PFSK-1 (cell line): Measurements from ENCODE around the gene DOLPP1.

Source experiments
- FOXP2 ChIP-seq: optimal IDR thresholded peaks from 2 replicates; pipeline ENCODE3; 2011; ENCODE audit warnings: borderline replicate concordance, control low read depth, inconsistent platforms; ENCODE audit not compliant: insufficient read depth; ENCODE audit errors: extremely low read length, extremely low read depth
- POLR2AphosphoS5 ChIP-seq: IDR thresholded peaks from 2 replicates; pipeline ENCODE4 v1.6.1; 2012; ENCODE audit warnings: low read depth, mild to moderate bottlenecking, control low read depth, low read length, moderate library complexity
- SIN3A ChIP-seq: IDR thresholded peaks from 2 replicates; pipeline ENCODE4 v1.6.1; 2012; ENCODE audit warnings: mild to moderate bottlenecking, low read length, moderate library complexity, borderline replicate concordance; ENCODE audit not compliant: insufficient read depth
- TAF1 ChIP-seq: IDR thresholded peaks from 2 replicates; pipeline ENCODE4 v1.6.1; 2012; ENCODE audit warnings: low read length, control low read depth, borderline replicate concordance; ENCODE audit not compliant: insufficient read depth
- TF ChIP-seq, protein P1 (sequence below), 2 experiments: IDR thresholded peaks; 2 replicates each; pipeline versions ENCODE4 v1.6.1 to v1.8.0; 2011 to 2012; ENCODE audit warnings: low read depth in 2 of 2, low read length in 2 of 2, control low read depth in 1 of 2, inconsistent platforms in 1 of 2, mild to moderate bottlenecking in 1 of 2, moderate library complexity in 1 of 2; ENCODE audit not compliant: insufficient read depth in 1 of 2

Gene DOLPP1

DNA sequence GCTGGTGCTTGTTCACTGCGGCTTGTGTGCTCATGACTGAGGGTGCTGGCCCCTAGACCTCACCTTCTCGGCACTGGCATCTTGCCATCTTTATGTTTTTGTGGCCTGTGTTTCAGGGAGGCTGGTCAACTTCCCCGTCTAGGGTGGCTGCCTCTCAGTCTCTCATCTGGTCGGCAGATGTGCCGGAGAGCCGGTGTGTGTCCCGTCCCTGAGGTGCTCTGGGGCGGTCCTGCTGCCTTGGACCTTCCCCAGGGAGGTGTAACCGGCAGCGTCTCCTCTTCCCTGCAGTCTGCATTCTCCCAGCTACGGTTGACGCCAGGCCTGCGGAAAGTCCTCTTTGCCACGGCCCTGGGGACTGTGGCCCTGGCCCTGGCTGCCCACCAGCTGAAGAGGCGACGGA is 38.9 kb upstream of the DOLPP1 start:
- TF ChIP-seq POLR2AphosphoS5, result no peak
- TF ChIP-seq, protein P1, sequence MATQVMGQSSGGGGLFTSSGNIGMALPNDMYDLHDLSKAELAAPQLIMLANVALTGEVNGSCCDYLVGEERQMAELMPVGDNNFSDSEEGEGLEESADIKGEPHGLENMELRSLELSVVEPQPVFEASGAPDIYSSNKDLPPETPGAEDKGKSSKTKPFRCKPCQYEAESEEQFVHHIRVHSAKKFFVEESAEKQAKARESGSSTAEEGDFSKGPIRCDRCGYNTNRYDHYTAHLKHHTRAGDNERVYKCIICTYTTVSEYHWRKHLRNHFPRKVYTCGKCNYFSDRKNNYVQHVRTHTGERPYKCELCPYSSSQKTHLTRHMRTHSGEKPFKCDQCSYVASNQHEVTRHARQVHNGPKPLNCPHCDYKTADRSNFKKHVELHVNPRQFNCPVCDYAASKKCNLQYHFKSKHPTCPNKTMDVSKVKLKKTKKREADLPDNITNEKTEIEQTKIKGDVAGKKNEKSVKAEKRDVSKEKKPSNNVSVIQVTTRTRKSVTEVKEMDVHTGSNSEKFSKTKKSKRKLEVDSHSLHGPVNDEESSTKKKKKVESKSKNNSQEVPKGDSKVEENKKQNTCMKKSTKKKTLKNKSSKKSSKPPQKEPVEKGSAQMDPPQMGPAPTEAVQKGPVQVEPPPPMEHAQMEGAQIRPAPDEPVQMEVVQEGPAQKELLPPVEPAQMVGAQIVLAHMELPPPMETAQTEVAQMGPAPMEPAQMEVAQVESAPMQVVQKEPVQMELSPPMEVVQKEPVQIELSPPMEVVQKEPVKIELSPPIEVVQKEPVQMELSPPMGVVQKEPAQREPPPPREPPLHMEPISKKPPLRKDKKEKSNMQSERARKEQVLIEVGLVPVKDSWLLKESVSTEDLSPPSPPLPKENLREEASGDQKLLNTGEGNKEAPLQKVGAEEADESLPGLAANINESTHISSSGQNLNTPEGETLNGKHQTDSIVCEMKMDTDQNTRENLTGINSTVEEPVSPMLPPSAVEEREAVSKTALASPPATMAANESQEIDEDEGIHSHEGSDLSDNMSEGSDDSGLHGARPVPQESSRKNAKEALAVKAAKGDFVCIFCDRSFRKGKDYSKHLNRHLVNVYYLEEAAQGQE (IDR thresholded peaks at IDR 0.05; ENCODE audit: insufficient read depth in 1 of 2, low read depth in 2 of 2, low read length in 2 of 2), result no peak
- TF ChIP-seq SIN3A, result no peak
- TF ChIP-seq TAF1, result no peak
- TF ChIP-seq FOXP2, result no peak

DNA sequence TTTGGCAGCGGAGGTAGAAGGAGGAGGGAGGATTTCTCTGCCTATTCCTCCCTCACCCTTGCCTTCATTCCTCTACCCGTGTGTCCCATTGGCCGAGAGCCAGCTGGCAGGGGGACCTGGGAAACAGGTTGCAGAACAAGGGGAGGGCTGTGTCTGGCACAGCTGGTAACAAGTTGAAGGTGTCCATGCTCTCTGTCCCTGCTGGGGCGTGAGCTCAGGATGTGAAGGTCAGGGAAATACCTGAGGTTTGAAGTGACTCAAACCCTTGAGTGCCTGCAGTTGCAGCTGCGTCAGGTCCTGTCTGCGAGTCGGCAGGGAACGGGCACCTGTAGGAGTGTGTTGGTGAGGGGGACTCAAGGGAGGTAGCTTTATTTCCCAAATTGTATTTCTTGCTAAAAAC is 28.3 kb upstream of the DOLPP1 start:
- TF ChIP-seq FOXP2 (no peak), POLR2AphosphoS5 (no peak)
- TF ChIP-seq, protein P1 (IDR thresholded peaks at IDR 0.05; ENCODE audit: insufficient read depth in 1 of 2, low read depth in 2 of 2, low read length in 2 of 2), result no peak

DNA sequence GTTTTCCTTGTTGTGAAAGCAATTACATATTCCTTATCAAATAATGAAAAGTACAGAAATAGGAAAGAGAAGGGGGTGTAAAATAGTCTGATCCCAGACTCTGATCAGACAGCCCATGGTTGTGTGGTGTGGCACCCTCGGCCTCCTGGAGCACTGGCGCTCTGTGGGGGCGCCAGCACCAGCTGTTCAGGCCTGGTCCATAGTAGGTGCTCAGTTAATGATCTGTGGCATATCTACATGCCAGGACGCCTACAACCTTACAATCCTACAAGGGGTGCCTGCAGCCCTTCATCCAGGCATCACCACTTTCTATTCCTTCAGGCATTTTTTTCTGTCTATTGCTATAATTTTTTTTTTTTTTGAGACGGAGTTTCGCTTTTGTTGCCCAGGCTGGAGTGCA is 27.9 kb upstream of the DOLPP1 start:
- no peak for TF ChIP-seq TAF1
- TF ChIP-seq POLR2AphosphoS5, result no peak
- no peak for TF ChIP-seq FOXP2
- no peak for TF ChIP-seq SIN3A
- TF ChIP-seq, protein P1 (IDR thresholded peaks at IDR 0.05; ENCODE audit: insufficient read depth in 1 of 2, low read depth in 2 of 2, low read length in 2 of 2), result no peak

DNA sequence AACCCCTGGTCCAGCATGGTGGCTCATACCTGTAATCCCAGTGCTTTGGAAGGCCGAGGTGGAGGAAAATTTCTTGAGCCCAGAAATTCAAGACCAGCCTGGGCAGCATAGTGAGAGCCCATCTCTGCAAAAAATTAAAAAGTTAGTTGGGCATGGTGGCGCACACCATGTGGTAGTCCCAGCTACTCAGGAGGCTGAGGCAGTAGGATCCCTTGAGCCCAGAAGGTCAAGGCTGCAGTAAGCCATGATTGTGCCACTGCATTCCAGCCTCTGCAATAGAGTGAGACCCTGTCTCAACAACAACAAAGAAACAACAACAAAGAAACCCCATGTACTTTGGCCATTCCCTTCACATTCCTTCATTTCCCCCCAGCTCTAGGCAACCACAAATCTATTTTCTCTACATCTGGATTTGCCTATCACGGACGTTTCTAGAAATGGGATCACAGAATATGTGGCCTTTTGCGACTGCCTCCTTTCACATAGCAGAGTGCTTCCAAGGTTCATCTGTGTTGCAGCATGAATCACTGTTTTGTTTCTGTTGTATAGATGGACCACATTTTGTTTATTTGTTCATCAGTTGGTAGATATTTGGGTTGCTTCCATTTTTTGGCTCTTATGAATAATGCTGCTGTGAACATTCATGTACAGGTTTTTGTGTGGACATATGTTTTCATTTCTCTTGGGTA is 26.6 kb upstream of the DOLPP1 start:
- TF ChIP-seq TAF1 (no peak), FOXP2 (no peak), SIN3A (no peak), POLR2AphosphoS5 (no peak)
- TF ChIP-seq, protein P1 (IDR thresholded peaks at IDR 0.05; ENCODE audit: insufficient read depth in 1 of 2, low read depth in 2 of 2, low read length in 2 of 2), result no peak
